NCI-H146 treated with DMSO at 0.1 percent for 48 hours (cell line): ENCODE results near the gene CHD8.
A peak's percentile ranks its signal among the peaks of the same experiment; 100 is the strongest.
"Not testable (repeated sequence)": the region's sequence is repeated elsewhere in the genome, so short reads cannot be mapped to it uniquely, and the experiment has no call there.

Experiments
- DNase-seq: peaks from one replicate; lab custom pipeline; 2025; ENCODE audit not compliant: unreplicated experiment; lab: John Stamatoyannopoulos, UW

CHD8 gene, protein sequence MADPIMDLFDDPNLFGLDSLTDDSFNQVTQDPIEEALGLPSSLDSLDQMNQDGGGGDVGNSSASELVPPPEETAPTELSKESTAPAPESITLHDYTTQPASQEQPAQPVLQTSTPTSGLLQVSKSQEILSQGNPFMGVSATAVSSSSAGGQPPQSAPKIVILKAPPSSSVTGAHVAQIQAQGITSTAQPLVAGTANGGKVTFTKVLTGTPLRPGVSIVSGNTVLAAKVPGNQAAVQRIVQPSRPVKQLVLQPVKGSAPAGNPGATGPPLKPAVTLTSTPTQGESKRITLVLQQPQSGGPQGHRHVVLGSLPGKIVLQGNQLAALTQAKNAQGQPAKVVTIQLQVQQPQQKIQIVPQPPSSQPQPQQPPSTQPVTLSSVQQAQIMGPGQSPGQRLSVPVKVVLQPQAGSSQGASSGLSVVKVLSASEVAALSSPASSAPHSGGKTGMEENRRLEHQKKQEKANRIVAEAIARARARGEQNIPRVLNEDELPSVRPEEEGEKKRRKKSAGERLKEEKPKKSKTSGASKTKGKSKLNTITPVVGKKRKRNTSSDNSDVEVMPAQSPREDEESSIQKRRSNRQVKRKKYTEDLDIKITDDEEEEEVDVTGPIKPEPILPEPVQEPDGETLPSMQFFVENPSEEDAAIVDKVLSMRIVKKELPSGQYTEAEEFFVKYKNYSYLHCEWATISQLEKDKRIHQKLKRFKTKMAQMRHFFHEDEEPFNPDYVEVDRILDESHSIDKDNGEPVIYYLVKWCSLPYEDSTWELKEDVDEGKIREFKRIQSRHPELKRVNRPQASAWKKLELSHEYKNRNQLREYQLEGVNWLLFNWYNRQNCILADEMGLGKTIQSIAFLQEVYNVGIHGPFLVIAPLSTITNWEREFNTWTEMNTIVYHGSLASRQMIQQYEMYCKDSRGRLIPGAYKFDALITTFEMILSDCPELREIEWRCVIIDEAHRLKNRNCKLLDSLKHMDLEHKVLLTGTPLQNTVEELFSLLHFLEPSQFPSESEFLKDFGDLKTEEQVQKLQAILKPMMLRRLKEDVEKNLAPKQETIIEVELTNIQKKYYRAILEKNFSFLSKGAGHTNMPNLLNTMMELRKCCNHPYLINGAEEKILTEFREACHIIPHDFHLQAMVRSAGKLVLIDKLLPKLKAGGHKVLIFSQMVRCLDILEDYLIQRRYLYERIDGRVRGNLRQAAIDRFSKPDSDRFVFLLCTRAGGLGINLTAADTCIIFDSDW (N-terminal part only)

DNA sequence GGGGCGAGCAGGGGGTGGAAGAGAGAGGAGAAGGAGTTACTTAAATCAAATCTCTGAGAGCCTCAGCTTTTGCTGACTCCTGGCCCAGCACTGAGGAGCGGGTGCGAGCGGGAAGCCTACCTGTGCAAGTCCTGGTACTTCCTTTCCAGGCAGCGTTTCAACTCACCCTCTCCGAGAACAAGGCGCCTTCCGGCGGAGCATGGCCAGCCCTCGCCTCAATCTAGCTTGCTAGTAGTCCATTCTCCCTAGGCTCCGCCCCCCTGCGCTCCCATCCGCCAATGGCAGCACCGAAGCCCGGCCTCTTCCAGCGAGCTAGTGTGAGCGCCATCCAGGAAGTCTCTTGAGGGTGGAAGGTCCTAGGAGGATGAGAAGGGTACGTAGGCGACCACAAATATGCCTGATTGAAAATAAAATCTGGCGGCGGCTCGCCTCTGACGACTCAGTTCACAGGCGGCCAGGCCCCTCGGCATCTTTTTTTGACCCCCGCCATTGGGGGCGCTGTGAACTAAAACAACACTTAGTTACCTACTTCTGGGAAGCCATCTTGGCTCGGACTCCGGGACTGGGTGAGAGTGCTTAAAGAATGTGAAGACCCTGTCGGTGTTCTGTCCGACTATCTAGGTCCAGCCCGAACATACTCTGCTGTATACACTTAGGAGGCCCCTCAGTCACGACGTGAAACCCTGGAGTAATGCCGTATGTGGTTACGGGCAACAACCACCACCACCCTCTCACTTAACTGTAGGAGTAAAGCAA, at the start of gene CHD8:
TSS of gene CHD8 (minus strand) at position 212 of the 756 bp plus-strand sequence. CDS start 24,480 bp downstream, outside the sequence.
- DNase-seq, result peak; percentile 98

DNA sequence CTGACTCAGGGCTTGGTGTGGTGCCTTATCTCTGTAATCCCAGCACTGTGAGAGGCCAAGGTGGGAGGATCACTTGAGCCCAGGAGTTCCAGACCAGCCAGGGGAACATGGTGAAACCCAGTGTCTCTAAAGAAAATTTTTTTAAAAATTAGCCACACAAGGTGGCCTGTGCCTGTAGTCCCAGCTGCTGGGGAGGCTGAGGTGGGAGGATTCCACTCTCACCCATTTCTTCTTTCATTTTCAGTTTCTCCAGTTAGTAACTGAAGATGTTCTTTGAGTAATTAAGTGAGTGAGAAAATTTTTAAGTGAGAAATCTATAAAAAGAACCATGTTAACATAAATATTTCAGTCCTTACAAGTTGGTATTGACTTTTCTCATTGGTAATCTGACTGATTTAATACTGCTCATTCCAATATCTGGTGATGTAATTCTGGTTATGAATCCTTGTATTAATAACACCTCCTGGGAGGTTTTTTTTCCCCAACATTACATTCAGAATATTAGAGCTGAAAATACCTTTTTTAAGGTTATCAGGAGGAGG, 49.2 kb upstream of the CHD8 start:
- no peak for DNase-seq

DNA sequence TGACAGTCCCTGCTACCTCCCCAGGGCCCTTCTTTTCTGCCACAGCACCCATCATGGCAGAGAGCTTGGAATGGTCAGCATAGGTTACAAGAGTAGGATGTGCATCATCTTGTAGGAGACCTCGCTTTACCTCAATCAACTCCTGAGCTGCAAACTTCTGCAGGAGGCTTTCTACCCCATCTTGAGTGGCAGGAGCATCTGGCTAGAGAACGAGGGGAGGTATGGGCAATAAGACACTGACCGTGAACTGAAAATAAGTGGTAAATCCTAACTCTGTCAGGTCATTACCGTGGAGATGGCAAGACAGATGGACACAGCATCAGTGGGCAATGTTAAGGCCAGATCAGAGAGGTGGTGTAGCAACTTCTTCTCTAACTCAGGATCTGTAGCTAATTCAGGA, 47.5 kb upstream of the CHD8 start:
- DNase-seq, result no peak

DNA sequence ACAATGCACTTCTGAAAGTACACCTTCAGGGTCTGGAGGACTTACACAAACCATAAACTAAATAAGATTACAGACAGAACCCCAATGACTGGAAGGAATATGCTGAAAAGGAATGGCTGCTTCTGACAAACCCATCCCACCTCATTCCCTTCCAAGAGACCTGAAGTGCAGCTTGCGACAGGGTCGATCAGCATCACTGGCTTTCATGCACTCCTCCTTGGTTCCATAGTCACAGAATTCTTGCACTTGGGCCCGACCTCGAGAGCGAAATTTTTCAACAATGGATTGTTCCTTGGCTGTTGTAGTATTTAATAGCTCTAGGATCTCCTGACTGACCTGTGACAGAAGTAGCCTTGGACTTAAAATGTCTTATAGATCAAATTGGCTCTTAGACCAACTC, 45.6 kb upstream of the CHD8 start:
- no peak for DNase-seq

DNA sequence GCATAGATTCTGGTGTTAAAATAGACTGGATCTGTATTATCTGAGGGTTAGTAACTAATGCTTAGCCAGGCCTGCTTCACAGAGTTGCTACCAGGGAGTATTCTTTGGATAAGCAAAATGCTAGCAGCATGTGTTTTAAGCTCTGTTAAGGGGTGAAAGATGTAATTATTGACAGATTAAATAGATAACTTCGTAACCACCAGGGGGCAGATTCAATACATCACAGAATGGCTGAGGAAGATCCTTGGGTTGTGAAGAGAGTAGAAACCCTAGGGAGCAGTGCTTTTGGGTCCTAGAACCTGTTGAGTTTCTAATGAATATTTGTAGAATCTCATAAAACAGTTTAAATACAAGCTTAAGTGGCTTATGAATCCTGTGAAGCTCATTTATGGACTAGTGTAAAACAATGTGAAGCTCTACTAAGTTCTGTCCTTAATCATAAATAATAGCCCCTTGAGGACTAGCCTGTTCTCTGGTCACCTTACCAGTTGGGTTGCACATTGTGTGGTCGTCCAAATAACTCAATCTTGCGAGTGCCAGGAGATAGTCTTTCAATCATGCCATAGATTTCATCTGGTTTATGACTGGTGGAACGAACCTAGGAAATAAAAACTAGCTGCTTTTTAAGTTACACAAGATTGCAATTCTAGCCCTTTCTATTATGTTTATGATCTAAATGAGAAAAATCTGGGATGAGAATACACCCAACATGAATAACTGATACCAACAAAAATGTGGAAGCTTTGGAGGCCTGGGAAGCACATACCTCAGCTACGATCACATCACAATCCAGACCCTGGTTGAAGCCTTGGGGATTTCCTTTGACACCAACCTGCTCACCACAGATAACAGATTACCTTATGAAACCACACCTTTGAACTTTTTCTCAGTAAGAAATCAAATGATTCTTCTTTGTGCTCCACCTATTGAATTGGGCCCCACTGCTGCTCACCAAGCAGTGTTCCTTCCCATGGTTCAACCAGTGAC, 42.9 kb upstream of the CHD8 start:
- DNase-seq, result peak; percentile 45

DNA sequence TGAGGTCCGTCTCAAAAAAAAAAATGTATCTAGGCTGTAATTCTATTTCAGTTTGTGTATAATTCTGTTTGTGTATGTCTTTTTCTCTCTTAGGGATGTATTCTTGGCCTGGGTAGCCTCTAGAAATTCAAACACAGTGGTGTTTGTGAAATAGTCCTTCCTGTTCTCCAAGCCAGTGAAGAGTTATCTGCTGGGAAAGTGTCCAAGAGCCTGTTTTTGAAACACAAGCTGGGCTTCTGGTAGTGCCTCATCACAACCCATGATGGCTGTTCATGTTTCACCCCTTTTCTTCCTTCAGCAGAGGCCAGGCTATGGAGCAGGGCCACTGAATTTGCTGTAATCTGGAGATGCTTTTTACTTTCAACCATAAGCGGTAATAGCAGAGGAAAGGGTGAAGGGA, 40.5 kb upstream of the CHD8 start:
- DNase-seq, result no peak

DNA sequence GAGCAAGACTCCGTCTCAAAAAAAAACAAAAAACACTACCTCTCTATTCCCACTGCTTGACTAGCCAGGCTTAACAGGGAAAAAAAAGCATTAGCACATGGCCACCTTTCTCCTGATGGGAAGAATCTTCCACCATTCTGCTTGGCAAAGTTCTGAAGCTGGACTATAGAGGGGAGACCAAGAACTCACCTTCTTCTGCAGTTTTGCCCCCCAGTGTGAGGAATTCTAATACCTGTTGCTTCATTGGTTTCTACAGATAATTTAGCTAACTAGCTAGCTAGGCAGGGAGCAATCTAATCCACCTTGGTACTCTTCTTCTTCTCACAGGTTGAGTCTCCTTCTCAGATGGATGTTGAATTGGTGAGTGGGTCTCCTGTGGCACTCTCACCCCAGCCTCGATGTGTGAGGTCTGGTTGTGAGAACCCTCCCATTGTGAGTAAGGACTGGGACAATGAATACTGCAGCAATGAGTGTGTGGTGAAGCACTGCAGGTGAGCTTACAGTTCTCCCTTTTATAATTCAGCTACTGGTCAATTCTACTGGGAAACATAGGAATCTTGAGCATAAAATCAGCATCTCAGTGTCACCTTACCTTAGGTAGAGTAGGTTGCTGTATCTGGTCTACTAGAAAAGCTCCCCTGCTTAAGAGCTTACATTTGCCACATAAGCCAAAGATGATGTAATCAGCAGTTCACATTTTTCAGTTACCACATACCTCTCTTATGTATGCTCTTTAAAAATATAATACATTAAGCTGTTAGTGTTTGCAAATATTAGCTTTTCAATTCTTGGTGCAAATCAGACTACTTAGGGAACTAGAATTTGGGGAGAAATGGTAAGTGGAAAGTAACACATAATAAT, 39.2 kb upstream of the CHD8 start:
- no peak for DNase-seq

DNA sequence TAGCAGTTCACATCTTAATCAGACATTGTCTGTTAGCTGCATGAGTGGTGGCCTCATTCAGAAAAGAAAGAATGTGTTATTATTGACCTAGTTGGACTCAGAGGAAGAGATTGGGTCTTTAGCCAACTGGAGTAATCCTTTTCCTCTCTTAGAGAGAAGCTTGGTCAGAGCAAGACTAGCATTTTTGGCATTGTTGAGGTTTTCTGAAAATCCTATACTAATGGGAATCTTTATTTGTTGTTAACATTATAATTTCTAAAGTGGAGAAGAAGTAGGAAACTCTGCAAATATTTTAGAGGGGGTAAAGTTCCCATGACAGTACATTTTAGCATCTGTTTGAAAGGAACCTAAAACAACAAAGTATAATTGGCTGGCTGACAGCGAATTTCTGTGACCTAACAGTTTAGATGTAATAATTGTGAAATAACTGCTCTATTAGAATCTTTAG, 30.7 kb upstream of the CHD8 start:
- DNase-seq, result no peak

DNA sequence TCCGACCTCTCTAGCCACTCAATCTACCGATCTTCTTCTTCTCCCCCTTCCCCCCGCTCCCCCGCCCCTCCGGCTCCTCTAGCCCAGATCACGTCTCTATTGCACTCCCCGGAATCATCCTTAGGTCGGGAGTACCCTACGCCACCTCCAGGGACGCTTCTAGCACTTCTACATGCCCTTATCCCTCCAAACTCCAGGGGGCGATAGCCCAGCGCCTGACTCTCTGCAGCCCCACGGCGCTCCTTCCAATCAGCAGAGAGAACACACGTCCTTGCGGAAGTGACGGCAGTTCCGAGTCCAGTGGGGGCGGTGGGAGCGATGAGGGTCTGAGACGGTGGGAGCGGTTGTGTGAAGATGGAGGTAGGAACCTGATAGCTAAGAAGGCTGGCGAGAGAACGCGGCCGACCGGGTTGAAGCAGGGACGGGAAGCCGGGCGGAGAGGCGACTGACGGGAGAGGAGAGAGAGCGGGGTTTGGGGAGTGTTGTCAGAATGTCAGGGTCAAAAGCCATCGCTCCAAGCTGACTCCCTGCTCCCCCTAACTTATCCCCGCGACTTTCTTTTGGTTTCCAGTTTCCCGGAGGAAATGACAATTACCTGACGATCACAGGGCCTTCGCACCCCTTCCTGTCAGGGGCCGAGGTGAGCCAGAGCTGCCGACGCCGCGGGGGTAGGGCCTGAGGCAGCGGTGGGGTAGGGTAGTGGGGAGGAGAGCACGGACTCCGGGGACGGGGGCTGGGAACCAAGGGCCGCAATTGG, 21.2 kb upstream of the CHD8 start, which contains the start of the genes RAB2B and TOX4:
TSS of gene RAB2B (minus strand) at position 35 of the 757 bp plus-strand sequence. CDS start 87 bp downstream, outside the sequence.
TSS of gene TOX4 (plus strand) at position 271 of the 757 bp plus-strand sequence. CDS start at position 355, 84 bp downstream.
- peak; percentile 98 for DNase-seq

DNA sequence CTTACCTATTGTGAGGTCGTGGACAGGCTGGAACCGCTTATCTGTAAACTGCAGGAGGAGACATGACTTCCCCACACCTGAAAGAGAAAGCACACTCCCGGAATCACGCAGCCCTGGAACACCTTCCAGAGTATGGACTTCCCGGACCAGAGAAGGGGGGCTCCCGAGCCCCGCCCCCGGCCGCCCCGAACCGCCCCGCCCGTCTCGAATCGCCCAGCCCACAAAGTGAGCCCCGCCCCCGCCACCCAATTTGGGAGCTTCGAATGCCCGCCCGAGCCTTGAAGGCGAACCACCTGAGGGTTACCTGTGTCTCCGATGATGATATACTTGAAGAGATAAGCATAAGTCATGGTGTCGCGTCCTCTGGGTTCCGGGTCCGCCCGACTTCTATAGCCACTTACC, 20.6 kb upstream of the CHD8 start:
- DNase-seq, result peak; percentile 88

DNA sequence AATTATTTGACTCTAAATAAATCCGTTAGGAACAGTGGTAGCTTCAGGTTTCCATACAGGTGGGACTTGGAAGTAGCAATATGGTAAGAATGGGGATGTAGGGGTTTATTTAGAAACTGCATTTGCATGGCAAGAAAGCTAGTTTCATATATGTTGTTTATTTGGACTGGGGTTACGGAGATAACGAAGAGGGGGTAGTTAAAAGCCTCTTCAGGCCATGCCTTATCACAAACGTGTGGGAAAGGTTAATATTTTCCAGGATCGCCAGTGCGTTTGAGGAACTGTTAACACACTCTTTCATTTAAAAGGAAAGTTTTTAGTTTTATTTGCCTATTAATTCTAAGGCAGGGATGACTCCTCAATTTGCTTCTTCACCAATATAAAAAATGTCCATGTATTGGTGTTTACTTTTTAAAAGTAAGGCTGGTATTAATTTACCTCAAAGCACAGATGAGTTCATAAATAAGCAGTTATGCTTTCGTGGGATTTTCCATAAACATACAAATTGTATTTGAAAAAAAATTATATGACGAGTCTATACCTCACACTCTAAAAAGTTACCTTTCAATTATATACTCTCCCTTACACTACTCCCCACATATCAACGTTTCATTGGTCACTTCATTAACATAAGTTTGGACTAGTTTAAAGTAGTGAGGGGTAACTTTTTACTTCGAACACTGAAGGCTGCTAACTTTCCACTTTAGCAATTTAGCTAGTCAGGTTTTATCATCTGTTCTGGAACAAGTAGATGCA, 20.0 kb upstream of the CHD8 start:
- no peak for DNase-seq

DNA sequence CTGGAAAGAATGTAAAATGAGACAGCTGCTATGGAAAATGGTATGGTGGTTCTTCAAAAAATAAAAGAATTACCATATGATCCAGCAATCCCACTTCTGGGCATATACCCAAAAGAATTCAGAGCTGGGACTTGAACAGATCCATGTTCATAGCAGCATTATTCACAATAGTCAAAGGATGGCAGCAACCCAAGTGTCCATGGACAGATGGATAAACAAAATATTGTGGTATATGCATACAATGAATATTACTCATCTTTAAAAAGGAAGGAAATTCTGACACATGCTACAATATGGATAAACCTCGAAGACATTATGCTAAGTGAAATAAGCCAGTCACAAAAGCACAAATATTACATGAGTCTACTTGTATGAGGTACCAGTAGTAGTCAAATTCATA, 11.7 kb upstream of the CHD8 start:
- DNase-seq, result no peak

DNA sequence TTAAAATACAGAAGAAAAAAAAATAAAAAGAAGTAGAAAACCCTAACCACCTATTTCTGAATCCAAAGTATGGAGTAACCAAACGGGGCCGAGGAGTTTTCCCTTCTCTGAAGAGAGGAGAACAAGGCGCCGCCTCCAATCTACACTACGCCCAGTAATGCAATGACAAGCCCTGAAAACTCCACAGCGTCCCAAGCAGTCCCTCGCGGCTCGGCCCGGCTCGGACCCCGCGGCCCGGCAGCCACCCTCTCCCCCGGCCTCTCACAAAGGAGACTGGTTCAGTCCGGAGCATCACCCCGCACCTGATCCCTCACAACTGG, 371 bp downstream of the CHD8 start:
- DNase-seq, result no peak

DNA sequence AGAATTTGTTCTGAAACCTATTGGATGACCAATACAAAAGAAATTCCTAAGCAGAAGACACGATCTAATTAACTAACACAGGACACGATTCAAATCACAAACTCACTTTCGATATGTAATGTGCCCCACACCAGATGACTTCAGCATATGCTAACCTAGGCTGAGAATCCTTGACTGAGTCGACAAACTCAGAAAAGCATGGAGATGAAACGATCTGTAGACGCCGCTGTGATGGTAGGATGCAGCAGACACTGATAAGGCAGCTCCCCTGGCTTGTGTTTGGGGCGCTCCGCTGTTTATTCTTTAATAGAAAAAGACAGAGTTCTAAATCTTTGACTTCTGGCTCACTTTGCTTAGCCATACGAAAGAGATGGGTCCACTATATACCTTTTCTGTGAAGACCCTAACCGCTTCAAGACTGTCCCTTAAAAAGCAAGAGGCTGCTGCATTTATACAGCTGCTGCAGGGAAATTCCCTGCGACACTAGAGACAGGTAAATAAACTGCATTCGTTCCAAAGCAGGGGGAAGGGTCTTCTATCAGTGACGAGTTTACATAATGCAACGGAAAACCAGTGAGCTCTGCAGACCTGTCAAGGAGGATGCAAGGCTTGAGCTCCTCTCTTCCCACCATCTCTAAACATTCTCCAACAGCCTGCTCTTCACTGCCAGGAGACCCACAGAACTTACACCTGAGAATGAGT, 929 bp downstream of the CHD8 start:
- no peak for DNase-seq

DNA sequence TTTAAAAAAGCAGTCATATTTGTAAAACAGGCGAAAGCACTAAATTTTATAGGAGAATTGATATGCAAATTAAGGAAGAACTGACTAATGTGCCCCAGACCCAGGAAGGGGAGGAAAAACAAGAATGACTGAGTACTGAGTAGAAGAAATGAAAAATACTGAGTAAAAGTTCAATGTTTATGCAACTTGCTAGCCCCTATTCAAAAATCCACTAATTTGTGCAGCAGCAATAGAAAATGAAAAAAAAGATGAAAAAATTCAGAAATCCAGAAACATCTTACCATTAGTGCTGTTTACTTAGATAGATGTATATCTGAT, 6.1 kb downstream of the CHD8 start:
- DNase-seq, result no peak

DNA sequence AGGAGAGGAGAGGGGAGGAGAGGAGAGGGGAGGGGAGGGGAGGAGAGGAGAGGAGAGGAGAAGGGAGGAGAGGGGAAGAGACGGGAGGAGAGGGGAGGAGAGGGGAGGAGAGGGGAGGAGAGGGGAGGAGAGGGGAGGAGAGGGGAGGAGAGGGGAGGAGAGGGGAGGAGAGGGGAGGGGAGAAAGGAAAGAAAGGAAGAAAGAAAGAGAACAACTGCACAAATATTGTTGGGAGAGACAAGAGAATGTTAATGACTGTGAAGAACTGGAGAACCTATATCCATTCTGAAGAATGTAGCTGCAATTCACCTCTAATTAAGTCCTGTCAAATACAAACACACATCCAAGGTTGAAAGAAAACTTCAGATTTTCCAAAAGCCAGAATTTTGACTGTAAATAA, 13.3 kb downstream of the CHD8 start:
- not testable (repeated sequence) for DNase-seq
